ENCODE data around the gene EVPL. TPM values are rescaled to one million over a fixed set of nuclear protein-coding genes. Genes with fewer than 3 reads are reported as not detected.

Gene EVPL
- total and polyA plus RNA-seq, 10 of the 15 experiments (the other 5 are each of a cell fraction or from before 2014, with no cell fraction given), result 0.03 TPM; not detected in 9

GRCh38 chr17:75998327-75998795 lies 28.7 kb downstream of the EVPL start:
- intact Hi-C loops (cut with micrococcal nuclease; ENCODE audit: unreplicated experiment), result loop anchor here (5.0 kb wide), 1 partner anchor 56 kb away; the partner anchor contains the start of gene FBF1
- no peaks in the 10 kb centered on the region for H3K9me3 ChIP-seq (replicated peaks; ENCODE audit: control insufficient read depth, insufficient read depth, low read length)
- H2AFZ ChIP-seq (ENCODE audit: control insufficient read depth, low read depth, low read length), result no peak overlapping the region
- no peak overlapping the region for H3K27ac ChIP-seq (ENCODE audit: control insufficient read depth, insufficient read depth)
- ChIA-PET SMC1A (ENCODE audit: uncharacterized antibody, unreplicated experiment) (interaction anchor here (1.7 kb wide), 1 partner anchor 17 kb away, joined by 10 read pairs; no protein-coding TSS in a partner anchor), RAD21 (ENCODE audit: unreplicated experiment) (interaction anchor here (0.7 to 2.5 kb wide), 3 partner anchors 10 to 57 kb away, joined by 3 to 11 read pairs (median 8); partner anchors contain the start of genes ACOX1, FBF1 and TEN1), CTCF (interaction anchor here (0.6 to 10.7 kb wide), 10 partner anchors 10 to 140 kb away, joined by 3 to 70 read pairs (median 5); partner anchors contain the start of genes ACOX1, MRPL38 and TEN1), POLR2A (interaction anchor here (0.9 to 1.4 kb wide), 5 partner anchors 15 to 218 kb away, joined by 3 to 7 read pairs (median 3); partner anchors contain the start of gene FBF1)
- H4K20me1 ChIP-seq (ENCODE audit: control insufficient read depth, insufficient read depth), result no peaks in the 10 kb centered on the region
- ATAC-seq, result no peak
- H3K4me2 ChIP-seq (ENCODE audit: control insufficient read depth, insufficient read depth), result no peak overlapping the region
- H3K79me2 ChIP-seq (ENCODE audit: control insufficient read depth, insufficient read depth, low read length), result no peaks in the 10 kb centered on the region
- no TSS peak for BruUV-seq (replicated peaks)
- peaks cover 3% of the 10 kb centered on the region in 2 experiments; a peak in 2 of 4 replicates for H3K36me3 ChIP-seq (ENCODE audit: control insufficient read depth in 2 of 2, insufficient read depth in 2 of 2, low read length in 1 of 2)
- 97% methylated on average over 9 of the region's 9 CpGs for WGBS (ENCODE audit: insufficient coverage, insufficient replicate concordance, low lambda C conversion rate, missing lambda C conversion rate)
- no peak overlapping the region for H3K9ac ChIP-seq (ENCODE audit: control insufficient read depth, insufficient read depth, low read length)
- in situ Hi-C loops (cut with MboI), result no loop called here
- DNase-seq (ENCODE audit: low read depth, low spot score), result no peak
- no peaks in the 10 kb centered on the region for H3K27me3 ChIP-seq (replicated peaks in 1 of 2; ENCODE audit: control insufficient read depth in 2 of 2, insufficient read depth in 2 of 2, low read length in 1 of 2)
- no peak overlapping the region for H3K4me3 ChIP-seq
- FAIRE-seq, result no peak
- H3K4me1 ChIP-seq (ENCODE audit: control insufficient read depth, insufficient read depth, low read length), result peaks cover 16% of the 10 kb centered on the region
- TF ChIP-seq NFYB (IDR thresholded peaks at IDR 0.05; ENCODE audit: insufficient read depth, low read depth, low read length), result no peak
- TF ChIP-seq SUZ12 (IDR thresholded peaks at IDR 0.05; ENCODE audit: unreplicated experiment), result no peak
- TF ChIP-seq SMC3 (IDR thresholded peaks at IDR 0.05; ENCODE audit: borderline replicate concordance, low read length), result no peak
- TF ChIP-seq WRNIP1 (IDR thresholded peaks at IDR 0.05; ENCODE audit: borderline replicate concordance, low read depth, low read length), result no peak
- TF ChIP-seq MXI1 (IDR thresholded peaks at IDR 0.05; ENCODE audit: low read depth, low read length), result no peak
- no peak for TF ChIP-seq ATF2 (IDR thresholded peaks at IDR 0.05; ENCODE audit: low read length)
- TF ChIP-seq ZNF592 (IDR thresholded peaks at IDR 0.05), result no peak
- no peak for TF ChIP-seq ZBTB33 (IDR thresholded peaks at IDR 0.05)
- no peak for TF ChIP-seq GATAD2B (conservative IDR thresholded peaks at IDR 0.05; ENCODE audit: low read depth)
- TF ChIP-seq STAT1 (conservative IDR thresholded peaks at IDR 0.05), result no peak
- TF ChIP-seq ZSCAN29 (IDR thresholded peaks at IDR 0.05), result no peak
- TF ChIP-seq HCFC1 (IDR thresholded peaks at IDR 0.05; ENCODE audit: low read length), result no peak
- no peak for TF ChIP-seq NR2C2 (IDR thresholded peaks at IDR 0.05; ENCODE audit: borderline replicate concordance, control insufficient read depth, insufficient read length, low read depth)
- no peak for TF ChIP-seq TBL1XR1 (IDR thresholded peaks at IDR 0.05; ENCODE audit: low read depth, low read length)
- TF ChIP-seq GABPA (IDR thresholded peaks at IDR 0.05; ENCODE audit: low read depth), result no peak
- TF ChIP-seq POLR2AphosphoS5 (IDR thresholded peaks at IDR 0.05; ENCODE audit: low read length), result no peak
- TF ChIP-seq MAX (IDR thresholded peaks at IDR 0.05; ENCODE audit: low read depth, low read length), result no peak

All from GM12878 (cell line).